Stimulated activated CD8-positive, alpha-beta memory T cell treated with anti-CD3 and anti-CD28 coated beads, Interleukin-4, amount 100 ng/mL, for 1 hour (primary cell): ENCODE results near the gene STARD3NL.
"Not testable (repeated sequence)": the region's sequence is repeated elsewhere in the genome, so short reads cannot be mapped to it uniquely, and the experiment has no call there.

Experiments
- DNase-seq, 2 donors: peaks; one replicate each; pipeline ENCODE4 v3.0.0-alpha.2; 2020; ENCODE audit warnings: low read depth in 2 of 2, low spot score in 1 of 2

The STARD3NL gene

GRCh38 chr7:38264602-38265001 is 86.6 kb downstream of the STARD3NL start:
- not testable (repeated sequence) for DNase-seq

DNA sequence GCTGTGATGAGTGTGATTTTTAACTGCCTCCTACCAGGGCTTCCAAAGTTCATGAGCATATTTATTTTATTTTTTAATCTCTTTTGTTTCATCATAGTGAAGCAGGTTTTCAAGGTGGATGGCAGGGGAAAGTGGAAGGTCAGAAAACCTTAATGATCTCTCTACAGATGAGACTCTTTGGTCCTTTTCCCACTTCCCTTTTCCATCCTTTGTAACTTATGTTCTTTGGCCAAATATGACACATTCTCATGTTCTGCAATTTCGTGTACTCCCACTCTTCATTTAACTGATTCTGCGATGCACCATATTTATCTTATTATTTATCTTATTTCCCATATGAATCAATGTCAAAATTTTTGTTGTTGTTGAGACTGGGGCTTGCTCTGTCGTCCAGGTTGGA is 87.9 kb downstream of the STARD3NL start:
- not testable (repeated sequence) for DNase-seq

DNA sequence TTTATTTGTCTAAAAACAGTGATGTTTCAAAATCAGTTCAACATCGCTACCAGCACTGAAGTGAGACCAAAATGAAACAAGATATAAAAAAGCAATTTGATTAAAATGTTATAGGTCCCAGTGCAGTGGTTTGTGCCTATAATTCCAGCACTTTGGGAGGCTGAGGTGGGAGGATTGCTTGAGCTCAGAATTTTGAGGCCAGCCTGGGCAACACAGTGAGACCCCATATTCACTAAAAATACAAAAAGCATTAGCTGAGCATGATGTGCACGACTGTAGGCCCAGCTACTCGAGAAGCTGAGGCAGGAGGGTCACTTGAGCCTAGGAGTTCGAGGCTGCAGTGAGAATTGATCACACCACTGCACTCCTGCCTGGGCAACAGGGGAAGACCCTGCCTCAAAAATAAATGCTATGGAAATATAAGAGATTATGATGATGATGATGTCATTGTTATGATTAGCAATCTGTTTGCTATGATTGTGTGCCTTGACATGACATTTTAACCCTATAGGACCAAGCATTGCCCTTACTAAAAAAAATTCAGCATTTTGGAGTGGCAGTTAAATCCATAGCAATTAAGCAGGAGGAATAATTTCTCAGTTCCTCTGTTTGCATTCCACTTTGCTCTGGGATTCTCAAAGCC is 91.8 kb downstream of the STARD3NL start:
- not testable (repeated sequence) for DNase-seq

- not testable (repeated sequence) for DNase-seq
Measured at GRCh38 chr7:38270405-38270804, 92.4 kb downstream of the STARD3NL start.

GRCh38 chr7:38273286-38273995 is 95.4 kb downstream of the STARD3NL start, which contains the start of gene TARP:
TARP (minus strand) TSS chr7:38273636.
- DNase-seq = no peak

DNA sequence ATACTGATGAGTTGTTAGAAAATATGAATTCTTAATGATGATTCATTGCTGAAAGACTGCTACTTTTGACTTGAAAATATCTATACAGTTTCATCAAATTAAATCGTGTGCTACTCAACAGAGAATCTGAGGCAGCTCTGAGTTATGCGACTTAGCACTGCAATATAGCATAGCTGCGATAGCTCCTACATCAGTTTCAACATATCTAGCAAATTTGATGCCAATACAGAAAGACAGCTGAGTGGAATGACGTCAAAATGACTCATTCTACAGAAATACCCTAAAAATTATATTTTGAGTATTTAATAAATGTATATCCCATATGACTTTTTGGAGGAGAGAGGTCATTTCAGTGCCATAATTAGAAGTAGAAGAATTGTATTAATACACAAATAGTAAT is 96.4 kb downstream of the STARD3NL start:
- DNase-seq = no peak

- DNase-seq = no peak
Measured at GRCh38 chr7:38274927-38275620, 97.0 kb downstream of the STARD3NL start.

- no peak for DNase-seq
Measured at GRCh38 chr7:38276096-38276877, 98.2 kb downstream of the STARD3NL start.

- no peak for DNase-seq
Measured at GRCh38 chr7:38280000-38280399, 102.0 kb downstream of the STARD3NL start.
